SJCRH30 (cell line): ENCODE data around the gene TMC6. TPM values are rescaled to one million over a fixed set of nuclear protein-coding genes. Genes with fewer than 3 reads are reported as not detected.
A peak's percentile ranks its signal among the peaks of the same experiment; 100 is the strongest.

ENCODE experiments used
- DNase-seq, 2 experiments: peaks; one replicate each; pipeline ENCODE4 v3.0.0-alpha.2; 2015 to 2020
- H3K27ac ChIP-seq: fragments of 250-450 bp; sonication (Bioruptor Pico); 2 replicates; pipeline ENCODE4 v1.5.1; 2020; ENCODE audit warnings: mild to moderate bottlenecking, moderate library complexity
- H3K27me3 ChIP-seq: fragments of 250-450 bp; sonication (Bioruptor Pico); 2 replicates; pipeline ENCODE4 v1.5.1; 2020; ENCODE audit warnings: mild to moderate bottlenecking, moderate library complexity
- H3K36me3 ChIP-seq: fragments of 250-450 bp; sonication (Bioruptor Pico); 2 replicates; pipeline ENCODE4 v1.5.1; 2020; ENCODE audit warnings: mild to moderate bottlenecking, moderate library complexity
- H3K4me1 ChIP-seq: fragments of 250-450 bp; sonication (Bioruptor Pico); 2 replicates; pipeline ENCODE4 v1.5.1; 2020; ENCODE audit warnings: mild to moderate bottlenecking, moderate library complexity
- H3K4me3 ChIP-seq: fragments of 250-450 bp; sonication (Bioruptor Pico); 2 replicates; pipeline ENCODE4 v1.5.1; 2020; ENCODE audit warnings: mild to moderate bottlenecking, moderate library complexity
- H3K9me3 ChIP-seq: fragments of 250-450 bp; sonication (Bioruptor Pico); replicated peaks from 2 replicates; pipeline ENCODE4 v1.5.1; 2020; ENCODE audit warnings: mild to moderate bottlenecking, moderate library complexity
- total RNA-seq: library from RNA; depleted of rRNA; stranded (reverse); fragments of >200 nt; shearing (Covaris generic); gene quantifications from 2 replicates; pipeline ENCODE4 v1.2.3, GENCODE V29; 2014

Gene TMC6
- total RNA-seq, 1 experiment from 2014 or later: 23.2 TPM

DNA sequence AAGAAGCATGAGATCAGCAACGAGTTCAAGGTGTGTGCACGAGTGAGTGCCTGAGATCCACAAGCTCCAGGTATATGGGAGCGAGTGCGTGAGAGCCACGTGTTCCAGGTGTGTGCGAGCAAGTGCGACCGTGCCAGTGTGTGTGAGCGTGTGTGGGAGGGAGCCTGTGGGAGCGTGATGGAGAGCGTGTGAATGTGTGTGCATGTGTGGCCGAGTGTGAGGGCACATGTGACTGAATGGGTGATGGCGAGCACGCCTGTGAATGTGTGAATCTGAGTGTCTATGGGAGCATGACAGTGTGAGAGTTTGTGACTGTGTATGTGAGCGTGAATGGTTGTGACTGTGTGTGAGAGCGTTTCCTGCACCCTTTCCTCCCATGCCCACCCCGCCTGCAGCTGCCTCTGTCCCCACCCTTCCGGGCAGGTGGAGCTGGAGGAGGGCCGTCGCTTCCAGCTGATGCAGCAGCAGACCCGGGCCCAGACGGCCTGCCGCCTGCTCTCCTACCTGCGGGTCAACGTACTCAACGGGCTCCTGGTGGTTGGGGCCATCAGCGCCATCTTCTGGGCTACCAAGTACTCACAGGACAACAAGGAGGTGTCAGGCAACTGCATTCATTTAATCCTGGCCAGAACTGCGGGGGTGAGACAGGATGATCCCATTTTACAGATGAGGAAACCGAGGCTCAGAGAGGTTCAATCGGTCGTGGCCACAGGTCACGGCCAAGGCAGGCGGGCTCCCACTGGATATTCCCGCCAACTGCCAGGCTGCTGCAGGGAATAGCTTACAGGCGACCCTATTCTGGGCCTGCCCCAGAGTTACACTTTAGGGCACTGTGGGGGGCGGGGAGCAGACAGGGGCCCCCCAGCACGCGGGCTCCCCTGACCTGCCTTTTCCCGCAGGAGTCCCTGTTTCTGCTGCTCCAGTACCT lies 5.7 kb upstream of the TMC6 start:
- no peaks in the 10 kb centered on the region for H3K27me3 ChIP-seq
- no peaks in the 10 kb centered on the region for H3K36me3 ChIP-seq
- peak; percentile 10 to 70 for DNase-seq
- H3K4me3 ChIP-seq: no peak overlapping the region
- peaks cover 4% of the 10 kb centered on the region; the same call in 1 of the 2 replicates for H3K4me1 ChIP-seq
- no peaks in the 10 kb centered on the region for H3K9me3 ChIP-seq
- H3K27ac ChIP-seq: no peak overlapping the region

GRCh38 chr17:78133179-78133951 lies 4.8 kb upstream of the TMC6 start:
- no peaks in the 10 kb centered on the region for H3K27me3 ChIP-seq
- H3K4me1 ChIP-seq: peaks cover 6% of the 10 kb centered on the region; the same call in 1 of the 2 replicates
- no peak overlapping the region for H3K4me3 ChIP-seq
- H3K27ac ChIP-seq: no peak overlapping the region
- H3K9me3 ChIP-seq: no peaks in the 10 kb centered on the region
- DNase-seq: no peak
- H3K36me3 ChIP-seq: no peaks in the 10 kb centered on the region

DNA sequence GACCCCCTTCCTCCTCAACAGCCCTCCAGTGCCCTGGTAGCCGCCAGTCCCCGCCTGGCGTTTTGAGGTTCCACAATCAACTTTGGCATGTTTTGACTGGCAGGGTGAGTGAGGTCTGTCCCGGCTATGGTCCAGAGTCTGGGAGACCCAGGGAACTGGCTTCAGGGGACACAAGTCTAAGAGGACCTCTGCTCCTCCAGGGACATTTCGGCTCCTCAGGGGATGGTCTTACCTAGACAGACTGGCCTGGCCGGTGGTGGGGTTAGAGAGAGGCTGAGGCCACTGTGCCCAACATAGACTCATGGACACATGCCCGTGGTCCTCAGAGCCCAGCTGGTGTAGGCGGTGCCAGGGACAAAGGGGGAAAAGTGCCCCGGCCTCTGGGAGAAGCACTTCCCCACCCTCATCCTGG lies 4.2 kb upstream of the TMC6 start:
- H3K9me3 ChIP-seq: no peaks in the 10 kb centered on the region
- no peak overlapping the region for H3K27ac ChIP-seq
- DNase-seq: no peak
- H3K27me3 ChIP-seq: no peaks in the 10 kb centered on the region
- no peaks in the 10 kb centered on the region for H3K36me3 ChIP-seq
- peaks cover 6% of the 10 kb centered on the region; the same call in 1 of the 2 replicates for H3K4me1 ChIP-seq
- no peak overlapping the region for H3K4me3 ChIP-seq

DNA sequence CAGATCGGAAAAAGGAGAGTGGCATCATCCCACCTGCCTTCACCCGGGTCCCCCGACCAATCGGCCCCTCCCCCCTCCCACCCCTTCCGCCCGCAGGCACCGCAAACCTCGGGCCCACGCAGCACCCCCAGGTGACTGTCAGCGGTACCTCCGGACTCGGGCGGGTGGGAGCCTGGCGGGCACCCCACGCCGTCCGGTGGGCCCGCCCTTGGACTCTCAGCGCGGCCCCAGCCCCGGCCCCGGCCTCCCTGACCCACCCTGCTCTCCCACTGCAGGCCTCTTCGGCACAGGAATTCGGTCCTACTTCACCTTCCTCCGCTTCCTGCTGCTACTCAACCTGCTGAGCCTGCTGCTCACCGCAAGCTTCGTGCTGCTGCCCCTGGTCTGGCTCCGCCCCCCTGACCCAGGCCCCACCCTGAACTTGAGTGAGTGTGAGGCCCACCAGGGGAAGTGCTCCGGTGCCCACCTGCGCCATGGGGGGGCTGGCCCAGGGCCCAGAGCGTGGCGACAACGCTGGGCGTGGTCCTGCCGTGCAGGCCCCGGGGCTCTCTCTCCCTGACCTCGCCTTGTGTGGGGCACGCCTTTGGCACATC lies 3.6 kb upstream of the TMC6 start:
- Histone ChIP-seq H3K4me3 (no peak overlapping the region), H3K4me1 (peaks cover 7% of the 10 kb centered on the region), H3K27me3 (no peaks in the 10 kb centered on the region), H3K36me3 (no peaks in the 10 kb centered on the region), H3K27ac (no peak overlapping the region), H3K9me3 (no peaks in the 10 kb centered on the region)
- DNase-seq: peak in 1 of 2 experiments; percentile 14

DNA sequence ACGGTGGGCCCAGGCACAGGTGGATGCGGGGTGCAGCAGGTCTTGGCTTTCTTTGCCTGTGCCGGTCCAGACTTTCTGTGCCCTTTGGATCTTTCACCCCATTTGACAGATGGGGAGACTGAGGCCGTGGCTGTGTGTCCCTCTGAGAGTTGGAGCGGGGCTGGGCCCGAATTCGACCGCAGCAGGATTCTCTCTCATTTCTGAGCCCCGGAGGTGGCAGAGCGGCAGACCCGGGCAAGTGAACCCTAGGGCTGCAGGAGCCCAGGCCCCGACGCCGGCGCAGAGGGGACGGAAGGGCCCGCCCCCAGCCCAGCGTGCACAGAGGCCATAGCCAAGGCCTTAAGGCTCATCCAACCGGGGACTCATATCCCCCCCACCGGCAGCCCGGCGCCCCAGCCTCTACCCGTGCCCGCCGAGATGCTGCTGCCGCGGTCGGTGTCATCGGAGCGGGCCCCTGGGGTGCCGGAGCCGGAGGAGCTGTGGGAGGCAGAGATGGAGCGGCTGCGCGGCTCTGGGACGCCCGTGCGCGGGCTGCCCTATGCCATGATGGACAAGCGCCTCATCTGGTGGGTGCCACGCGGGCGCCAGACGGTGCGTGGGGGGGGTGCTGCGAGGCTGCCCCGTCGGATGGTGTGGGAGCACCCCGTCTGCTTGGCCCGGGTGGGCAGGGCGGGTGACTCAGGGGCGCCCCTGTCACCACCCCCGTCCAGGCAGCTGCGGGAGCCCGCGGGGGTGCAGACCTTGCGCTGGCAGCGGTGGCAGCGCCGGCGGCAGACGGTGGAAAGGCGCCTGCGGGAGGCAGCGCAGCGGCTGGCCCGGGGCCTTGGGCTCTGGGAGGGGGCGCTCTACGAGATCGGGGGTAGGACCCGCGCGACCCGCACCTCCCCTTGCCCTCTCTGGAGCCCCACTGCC lies 2.9 kb upstream of the TMC6 start:
- H3K27ac ChIP-seq: no peak overlapping the region
- no peaks in the 10 kb centered on the region for H3K27me3 ChIP-seq
- H3K4me1 ChIP-seq: peaks cover 14% of the 10 kb centered on the region
- no peak overlapping the region for H3K4me3 ChIP-seq
- H3K9me3 ChIP-seq: no peaks in the 10 kb centered on the region
- no peaks in the 10 kb centered on the region for H3K36me3 ChIP-seq
- DNase-seq: peak in 1 of 2 experiments; percentile 9

DNA sequence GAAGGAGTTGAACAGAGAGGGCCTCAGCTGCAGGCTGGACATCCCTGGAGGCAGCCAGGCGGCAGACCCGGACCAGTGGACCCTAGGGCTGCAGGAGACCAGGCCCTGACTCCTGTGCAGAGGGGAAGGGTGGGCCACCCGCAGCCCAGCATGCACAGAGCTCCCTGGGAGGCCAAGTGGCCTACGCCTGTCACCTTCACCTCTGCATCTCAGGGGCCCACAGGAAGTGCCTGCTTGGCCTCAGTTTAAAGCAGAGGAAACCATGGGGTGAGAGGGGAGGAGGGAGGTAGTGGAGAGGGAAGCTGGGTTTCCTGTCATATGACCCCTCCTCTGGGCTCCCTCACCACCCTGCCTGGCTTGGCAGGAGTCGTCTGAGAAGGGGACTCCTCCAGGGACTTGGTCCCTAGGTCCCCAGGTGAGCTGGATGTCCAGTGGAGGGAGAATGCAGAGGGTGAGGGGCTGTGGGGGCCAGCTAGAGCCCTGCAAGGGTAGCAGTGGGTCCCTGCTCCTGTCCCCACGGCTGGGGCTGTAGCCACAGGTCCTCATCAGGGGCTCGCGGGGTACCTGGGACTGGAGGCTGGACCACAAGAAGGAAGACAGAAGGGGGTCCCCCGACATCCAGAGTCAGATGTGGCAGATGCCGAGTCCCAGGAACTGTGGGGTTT lies 2.0 kb upstream of the TMC6 start, which contains the start of gene TMC8:
TMC8 (plus strand) TSS at position 335 of the 665 bp plus-strand sequence. CDS start 818 bp downstream, outside the sequence.
- H3K27me3 ChIP-seq: no peaks in the 10 kb centered on the region

DNA sequence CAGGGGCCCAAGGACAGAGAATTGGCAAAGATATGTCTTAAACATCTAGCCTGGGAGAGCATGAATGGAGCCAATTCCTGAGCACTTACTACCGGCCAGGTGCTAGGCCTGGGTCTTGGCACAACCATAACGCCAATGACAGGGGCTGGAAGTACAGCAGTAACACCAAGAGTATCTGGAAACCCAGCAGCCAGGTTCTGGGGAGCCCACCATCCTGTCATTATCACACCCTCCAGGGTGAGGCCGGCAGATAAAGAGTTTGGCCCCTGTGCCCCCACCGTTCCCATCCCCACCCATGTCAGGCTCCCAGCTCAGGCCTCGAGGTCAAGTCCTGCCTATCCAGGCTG lies 1.5 kb upstream of the TMC6 start:
- H3K9me3 ChIP-seq: no peaks in the 10 kb centered on the region

More for the DNA sequence above, 2.0 kb upstream of the TMC6 start, which contains the start of gene TMC8:
- Histone ChIP-seq H3K4me1 (peaks cover 23% of the 10 kb centered on the region), H3K9me3 (no peaks in the 10 kb centered on the region), H3K27ac (no peak within 1 kb of the TSS), H3K4me3 (no peak within 1 kb of the TSS), H3K36me3 (no peaks in the 10 kb centered on the region)
- DNase-seq: peak; percentile 45 to 54

DNA sequence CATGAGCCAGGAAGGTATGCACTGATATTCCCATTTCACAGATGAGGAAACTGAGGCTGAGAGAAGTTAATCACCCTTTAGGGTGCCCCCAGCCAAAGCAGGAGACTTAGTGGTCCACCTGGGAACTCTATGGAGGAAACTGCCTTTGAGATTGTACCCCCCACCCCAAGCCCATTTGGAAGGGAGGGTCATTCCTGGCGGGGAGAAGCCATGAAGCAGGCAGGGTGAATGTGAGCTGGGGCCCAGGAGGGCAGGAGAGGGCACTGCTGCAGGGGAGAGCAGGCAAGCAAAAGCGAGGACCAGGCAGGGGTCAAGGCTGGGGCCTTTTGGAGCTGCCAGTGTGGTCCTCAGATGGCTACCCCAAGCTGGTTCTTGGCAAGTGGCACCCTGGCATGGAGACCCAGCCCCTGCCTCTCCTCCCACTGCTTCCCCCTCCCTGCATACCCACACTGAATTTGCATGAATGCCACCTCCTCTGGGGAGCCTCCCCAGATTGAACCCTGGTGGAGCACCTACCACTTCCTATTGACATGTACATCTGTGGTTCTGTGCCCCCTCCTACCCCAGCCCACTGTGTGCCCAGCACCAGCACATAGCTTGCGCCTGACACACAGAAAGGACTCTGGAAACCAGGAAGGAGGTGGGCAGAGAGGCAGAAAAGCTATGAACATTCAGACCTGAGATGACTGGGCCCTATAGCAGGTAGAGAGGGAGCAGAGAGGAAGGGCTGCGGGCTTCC lies 965 bp upstream of the TMC6 start:
- Histone ChIP-seq H3K36me3 (no peaks in the 10 kb centered on the region), H3K9me3 (no peaks in the 10 kb centered on the region), H3K4me3 (peak overlapping the region; percentile 94), H3K27me3 (no peaks in the 10 kb centered on the region), H3K27ac (no peak overlapping the region), H3K4me1 (peaks cover 27% of the 10 kb centered on the region)
- DNase-seq: no peak

More for the DNA sequence above, 1.5 kb upstream of the TMC6 start:
- H3K36me3 ChIP-seq: no peaks in the 10 kb centered on the region
- H3K4me3 ChIP-seq: no peak overlapping the region
- H3K27ac ChIP-seq: no peak overlapping the region
- H3K4me1 ChIP-seq: peaks cover 27% of the 10 kb centered on the region
- H3K27me3 ChIP-seq: no peaks in the 10 kb centered on the region
- DNase-seq: peak in 1 of 2 experiments; percentile 3

DNA sequence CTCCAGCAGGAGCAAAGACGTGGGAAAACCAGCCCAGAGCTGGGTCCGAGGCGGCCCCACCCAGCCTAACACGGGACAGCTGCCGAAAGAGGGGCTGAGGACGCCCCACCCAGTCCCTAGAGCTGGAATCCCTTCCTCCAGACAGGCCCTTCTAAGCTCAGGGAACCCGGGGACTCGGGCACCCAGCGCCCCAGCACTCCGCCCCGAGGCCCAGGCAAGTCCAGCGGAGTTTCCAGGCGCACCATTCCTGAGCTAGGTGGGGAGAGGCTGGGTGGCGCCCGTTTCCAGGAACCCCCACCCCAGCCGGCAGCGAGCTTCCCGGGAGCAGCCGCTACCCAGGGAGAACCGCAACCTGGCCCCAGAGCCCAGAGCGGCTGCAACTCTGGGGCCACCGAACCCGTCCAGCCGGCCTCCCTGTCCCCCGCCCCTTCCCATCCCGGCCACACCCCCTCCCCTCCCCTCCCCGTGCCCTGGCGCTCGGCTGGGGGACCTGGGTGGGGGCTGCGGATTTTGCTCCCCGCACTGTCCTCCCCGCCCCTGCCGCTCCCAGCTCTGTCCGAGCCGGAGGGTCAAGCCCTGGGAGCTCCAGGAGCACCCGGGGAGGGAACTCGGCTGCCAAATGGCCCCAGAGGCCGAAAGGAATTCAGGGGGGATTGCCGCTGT lies 536 bp downstream of the TMC6 start:
- H3K36me3 ChIP-seq: peaks cover 3% of the 10 kb centered on the region; the same call in 1 of the 2 replicates
- no peaks in the 10 kb centered on the region for H3K27me3 ChIP-seq
- H3K27ac ChIP-seq: peak overlapping the region; percentile 84
- DNase-seq: peak; percentile 71 to 77
- H3K4me1 ChIP-seq: peaks cover 27% of the 10 kb centered on the region
- H3K9me3 ChIP-seq: no peaks in the 10 kb centered on the region
- peak overlapping the region; percentile 94 for H3K4me3 ChIP-seq

DNA sequence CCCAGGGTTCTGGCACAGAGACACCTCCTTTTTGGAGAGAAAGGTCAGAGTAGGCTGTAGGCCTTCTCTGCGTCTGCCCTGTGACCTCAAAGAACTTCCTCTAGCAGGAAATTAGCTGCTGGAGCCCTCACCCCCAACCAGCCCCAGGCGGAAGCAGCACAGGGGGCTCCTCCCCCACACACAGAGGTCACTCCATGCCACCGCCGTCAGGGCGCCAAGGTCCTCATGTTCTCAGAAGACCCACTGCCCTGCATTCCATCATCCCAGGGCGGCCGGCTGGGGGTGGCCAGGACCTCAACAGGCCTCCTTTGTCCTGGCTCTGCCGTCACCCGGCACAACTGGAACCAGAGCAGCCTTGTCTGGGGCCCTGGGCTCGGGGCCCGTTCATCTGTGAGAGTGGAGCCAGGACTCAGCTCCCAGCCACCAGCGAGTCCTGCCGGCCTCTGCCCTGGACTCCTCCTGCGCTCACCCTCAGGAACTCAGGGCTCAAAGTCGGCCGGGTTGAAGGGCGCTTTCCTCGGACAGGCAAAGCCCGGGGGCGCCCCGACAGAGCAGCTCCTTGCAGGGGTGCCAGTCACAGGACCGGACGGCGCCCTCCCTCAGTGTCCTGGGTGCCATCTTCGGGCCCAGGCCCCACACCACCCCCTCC lies 1.2 kb downstream of the TMC6 start:
- DNase-seq: peak; percentile 75 to 80
- peak overlapping the region; percentile 84 for H3K27ac ChIP-seq
- peak overlapping the region; percentile 94 for H3K4me3 ChIP-seq
- no peaks in the 10 kb centered on the region for H3K9me3 ChIP-seq
- peaks cover 3% of the 10 kb centered on the region; the same call in 1 of the 2 replicates for H3K36me3 ChIP-seq
- H3K4me1 ChIP-seq: peaks cover 27% of the 10 kb centered on the region
- no peaks in the 10 kb centered on the region for H3K27me3 ChIP-seq

DNA sequence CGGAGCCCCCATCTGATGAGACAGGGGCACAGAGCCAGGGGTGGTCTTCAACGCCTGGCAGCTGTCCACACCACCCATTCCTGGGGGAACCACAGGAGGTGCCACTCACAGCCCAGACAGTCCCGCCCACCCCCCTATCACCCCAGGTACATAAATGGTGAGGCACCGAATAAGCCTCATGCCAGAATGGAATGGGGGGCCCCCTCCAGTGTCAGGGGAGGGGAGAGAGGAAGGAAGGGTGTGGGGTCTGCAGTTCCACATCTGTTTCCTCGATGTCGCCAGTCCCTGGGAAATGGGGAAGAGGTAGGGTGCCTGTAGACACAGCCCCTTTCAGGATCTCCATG lies 1.7 kb downstream of the TMC6 start:
- H3K9me3 ChIP-seq: no peaks in the 10 kb centered on the region
- no peak for DNase-seq
- H3K27me3 ChIP-seq: no peaks in the 10 kb centered on the region
- peaks cover 5% of the 10 kb centered on the region; the same call in 1 of the 2 replicates for H3K36me3 ChIP-seq
- H3K27ac ChIP-seq: peak overlapping the region; percentile 84
- peaks cover 27% of the 10 kb centered on the region for H3K4me1 ChIP-seq
- peak overlapping the region; percentile 94 for H3K4me3 ChIP-seq
